Smooth muscle cell of trachea (primary cell): ENCODE data around the gene EAF2. TPM values are rescaled to one million over a fixed set of nuclear protein-coding genes. Genes with fewer than 3 reads are reported as not detected.

Experiments
- total RNA-seq: library from RNA; depleted of rRNA; stranded (reverse); fragments of >200 nt; gene quantifications from 2 replicates; pipeline ENCODE4 v1.2.1, GENCODE V29; 2014

The EAF2 gene
- 0.87 and 0.99 TPM in 2 replicates for total RNA-seq

GRCh38 chr3:121834671-121835464 lies at the start of gene EAF2, which contains the start of gene IQCB1:
EAF2 (plus strand) TSS chr3:121835209; CDS start chr3:121835286, 77 bp downstream.
IQCB1 (minus strand) TSS chr3:121835060; CDS start chr3:121828960, 6,100 bp downstream.

GRCh38 chr3:121894301-121894990 lies 59.4 kb downstream of the EAF2 start, which contains the start of gene SLC15A2:
SLC15A2 (plus strand) TSS chr3:121894401; CDS start chr3:121894477, 76 bp downstream.

Other genes starting within 250 kb of the EAF2 start
- under 0.01 TPM in 1 of 2 replicates, not detected in the other for gene FBXO40, start 241.8 kb upstream of the EAF2 start, total RNA-seq
- gene HCLS1, start 174.3 kb upstream of the EAF2 start, total RNA-seq, result 0.15 and 0.17 TPM in 2 replicates
- 57.4 and 64.7 TPM in 2 replicates for gene GOLGB1, start 85.5 kb upstream of the EAF2 start, total RNA-seq
- gene IQCB1, start 149 bp upstream of the EAF2 start, total RNA-seq, result 6.1 and 18.2 TPM in 2 replicates
- under 0.01 and 0.50 TPM in 2 replicates for gene SLC15A2, start 59.2 kb downstream of the EAF2 start, total RNA-seq
- gene ILDR1, start 187.0 kb downstream of the EAF2 start, total RNA-seq, result not detected in 2 replicates
- gene CD86, start 220.2 kb downstream of the EAF2 start, total RNA-seq, result not detected in 2 replicates